Liver (tissue), 9 donors: ENCODE data around the gene C2orf92. TPM values are rescaled to one million over a fixed set of nuclear protein-coding genes. Genes with fewer than 3 reads are reported as not detected.

Experiments used
- DNase-seq: peaks from one replicate; pipeline ENCODE4 v3.0.0-alpha.2; 2017; ENCODE audit warnings: low spot score
- H3K27ac ChIP-seq, 2 donors: one replicate each; pipeline ENCODE4 v1.7.0; 2013; ENCODE audit warnings: inconsistent platforms in 2 of 2, low read length in 2 of 2, control low read depth in 1 of 2, low read depth in 1 of 2, mild to moderate bottlenecking in 1 of 2
- H3K27me3 ChIP-seq, 4 donors: one replicate each; pipeline versions ENCODE4 v1.6.1 to v1.7.0; 2013; ENCODE audit warnings: low read length in 3 of 4, inconsistent platforms in 1 of 4, mild to moderate bottlenecking in 1 of 4, moderate library complexity in 1 of 4; ENCODE audit not compliant: control insufficient read depth in 4 of 4, insufficient read depth in 4 of 4
- H3K36me3 ChIP-seq, 4 donors: one replicate each; pipeline versions ENCODE4 v1.6.1 to v1.7.0; 2013; ENCODE audit warnings: low read length in 3 of 4, mild to moderate bottlenecking in 3 of 4, low read depth in 1 of 4, moderate library complexity in 1 of 4; ENCODE audit not compliant: control insufficient read depth in 4 of 4, insufficient read depth in 3 of 4
- H3K4me1 ChIP-seq, 4 donors: one replicate each; pipeline versions ENCODE4 v1.6.1 to v1.7.0; 2013; ENCODE audit warnings: low read length in 3 of 4, mild to moderate bottlenecking in 3 of 4, moderate library complexity in 1 of 4; ENCODE audit not compliant: control insufficient read depth in 4 of 4, insufficient read depth in 4 of 4
- H3K4me3 ChIP-seq, 3 donors: one replicate each; pipeline versions ENCODE4 v1.6.1 to v1.7.0; 2013; ENCODE audit warnings: low read length in 3 of 3, control low read depth in 1 of 3, low read depth in 1 of 3, mild to moderate bottlenecking in 1 of 3
- H3K9ac ChIP-seq, 2 donors: one replicate each; pipeline ENCODE4 v1.7.0; 2013; ENCODE audit warnings: low read length in 2 of 2, mild to moderate bottlenecking in 2 of 2, moderate library complexity in 2 of 2, control low read depth in 1 of 2, low read depth in 1 of 2
- H3K9me3 ChIP-seq, 4 donors: one replicate each; pipeline versions ENCODE4 v1.6.1 to v1.7.0; 2013; ENCODE audit warnings: low read length in 3 of 4; ENCODE audit not compliant: control insufficient read depth in 4 of 4
- ATF3 ChIP-seq: IDR thresholded peaks from 2 replicates; pipeline ENCODE4 v1.6.1; 2016; ENCODE audit warnings: antibody characterized with exemption
- EGR1 ChIP-seq, 2 donors: IDR thresholded peaks; 2 replicates each; pipeline ENCODE4 v1.6.1; 2016 to 2018; ENCODE audit warnings: antibody characterized with exemption in 2 of 2, low read depth in 2 of 2
- FOXA1 ChIP-seq: IDR thresholded peaks from 2 replicates; pipeline ENCODE4 v1.6.1; 2016; ENCODE audit warnings: antibody characterized with exemption
- FOXA2 ChIP-seq: IDR thresholded peaks from 2 replicates; pipeline ENCODE4 v1.6.1; 2016; ENCODE audit warnings: antibody characterized with exemption
- GABPA ChIP-seq, 2 donors: IDR thresholded peaks in 1 of 2; conservative IDR thresholded peaks in 1 of 2; 2 replicates each; pipeline ENCODE4 v1.6.1; 2016; ENCODE audit warnings: antibody characterized with exemption in 2 of 2, mild to moderate bottlenecking in 1 of 2, moderate library complexity in 1 of 2
- HNF4A ChIP-seq, 2 donors: conservative IDR thresholded peaks; 2 replicates each; pipeline ENCODE4 v1.6.1; 2016; ENCODE audit warnings: antibody characterized with exemption in 2 of 2, mild to moderate bottlenecking in 2 of 2
- HNF4G ChIP-seq: IDR thresholded peaks from 2 replicates; pipeline ENCODE4 v1.6.1; 2016; ENCODE audit warnings: antibody characterized with exemption
- JUND ChIP-seq, 2 donors: IDR thresholded peaks; 2 replicates each; pipeline ENCODE4 v1.6.1; 2016; ENCODE audit warnings: antibody characterized with exemption in 2 of 2
- MAX ChIP-seq: IDR thresholded peaks from 2 replicates; pipeline ENCODE4 v1.6.1; 2016; ENCODE audit warnings: antibody characterized with exemption
- NR2F2 ChIP-seq: IDR thresholded peaks from 2 replicates; pipeline ENCODE4 v1.6.1; 2016; ENCODE audit warnings: antibody characterized with exemption
- RAD21 ChIP-seq, 2 donors: IDR thresholded peaks; 2 replicates each; pipeline ENCODE4 v1.6.1; 2016; ENCODE audit warnings: antibody characterized with exemption in 2 of 2, mild to moderate bottlenecking in 2 of 2
- REST ChIP-seq: IDR thresholded peaks from 2 replicates; pipeline ENCODE4 v1.6.1; 2016; ENCODE audit warnings: antibody characterized with exemption, mild to moderate bottlenecking
- RXRA ChIP-seq, 2 donors: IDR thresholded peaks; 2 replicates each; pipeline ENCODE4 v1.6.1; 2017 to 2018; ENCODE audit warnings: antibody characterized with exemption in 2 of 2, mild to moderate bottlenecking in 1 of 2
- SP1 ChIP-seq: IDR thresholded peaks from 2 replicates; pipeline ENCODE4 v1.6.1; 2018; ENCODE audit warnings: antibody characterized with exemption, mild to moderate bottlenecking
- TAF1 ChIP-seq: conservative IDR thresholded peaks from 2 replicates; pipeline ENCODE4 v1.6.1; 2016; ENCODE audit warnings: antibody characterized with exemption, mild to moderate bottlenecking
- YY1 ChIP-seq: IDR thresholded peaks from 2 replicates; pipeline ENCODE4 v1.6.1; 2016; ENCODE audit warnings: antibody characterized with exemption, mild to moderate bottlenecking
- ZBTB33 ChIP-seq: IDR thresholded peaks from 2 replicates; pipeline ENCODE4 v1.6.1; 2016; ENCODE audit warnings: antibody characterized with exemption
- WGBS: extraction: QIAGEN DNeasy Blood & Tissue Kit; methylation state at CpG from one replicate; pipeline ENCODE4 v1.1.7; 2013; 5-methylcytosine and 5-hydroxymethylcytosine counted together
- polyA plus RNA-seq, 2 donors: library from polyadenylated mRNA; stranded (reverse) in 1 of 2; unstranded in 1 of 2; fragments of 200-250 nt in 1 of 2; fragments of >200 nt in 1 of 2; fragmentation: Nextera tagmentation in 1 of 2; extraction: Ambion mirVana in 1 of 2; gene quantifications; one replicate each; pipeline versions ENCODE4 v1.2.1 to v1.2.3, GENCODE V29; 2013 to 2015
- total RNA-seq, 2 donors: library from RNA; depleted of rRNA; stranded (reverse); fragments of >200 nt; gene quantifications; one replicate each; pipeline ENCODE4 v1.2.3, GENCODE V29; 2014
- TF ChIP-seq, protein P1 (sequence below): fragments of 150-350 bp; IDR thresholded peaks from 2 replicates; pipeline ENCODE4 v1.5.1; 2017; ENCODE audit warnings: improper control_type of control experiment, low read depth, low read length; ENCODE audit not compliant: missing input control
- donor health status: healthy.
- donor health status: healthy.
- donor health status: healthy.
- donor health status: healthy.
- donor health status: healthy.

C2orf92 gene
- total and polyA plus RNA-seq, 4 donors = 0.96 to 8.0 (median 2.7) TPM

DNA sequence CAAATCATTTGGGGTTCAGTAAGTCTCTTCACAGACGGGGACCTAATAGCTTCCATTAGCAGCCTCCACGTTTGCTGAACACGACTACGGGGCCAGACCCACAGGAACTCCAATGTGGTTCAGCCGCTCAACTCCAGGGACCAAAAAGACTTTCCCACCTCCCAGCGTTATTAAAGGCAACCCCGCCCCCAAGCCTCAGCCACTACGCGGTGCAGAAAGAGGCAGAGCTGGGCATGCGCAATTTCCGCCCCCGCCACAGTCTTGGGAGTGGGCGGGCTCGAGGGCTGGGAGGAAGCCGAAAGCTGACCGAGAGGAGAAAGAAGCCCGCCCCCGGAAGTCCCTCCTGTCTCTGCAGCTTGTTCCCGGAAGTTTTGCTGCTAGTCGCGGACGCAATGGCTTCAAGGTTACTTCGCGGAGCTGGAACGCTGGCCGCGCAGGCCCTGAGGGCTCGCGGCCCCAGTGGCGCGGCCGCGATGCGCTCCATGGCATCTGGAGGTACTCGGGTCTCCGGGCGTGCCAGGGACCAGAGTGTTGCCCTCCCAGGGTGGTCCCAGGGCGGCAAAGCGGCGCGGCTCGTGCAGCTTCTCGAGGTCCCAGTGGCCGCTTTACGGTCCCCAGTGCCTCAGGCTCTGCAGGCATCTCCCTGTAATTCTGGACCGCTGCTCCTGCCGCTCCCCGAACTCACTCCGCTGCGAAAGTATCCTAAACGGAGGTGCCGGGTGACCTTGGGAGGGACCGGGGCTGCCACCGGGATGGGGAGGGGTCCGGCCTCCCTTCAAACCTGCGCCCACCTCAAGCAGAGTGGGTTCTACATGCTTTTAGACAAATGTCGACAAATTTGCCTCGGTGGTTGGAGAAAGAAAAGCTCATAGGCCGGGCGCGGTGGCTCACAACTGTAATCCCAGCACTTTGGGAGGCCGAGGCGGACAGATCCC is 23.6 kb upstream of the C2orf92 start, which contains the start of gene COX5B:
COX5B (plus strand) TSS at position 368 of the 935 bp plus-strand sequence; CDS start at position 393, 25 bp downstream.
- Histone ChIP-seq H3K36me3 (peaks cover 0 to 29% (median 20%) of the 10 kb centered on the region in 4 donors), H3K27ac (peak within 1 kb of the TSS; percentile 97 to 99), H3K9me3 (no peaks in the 10 kb centered on the region), H3K4me1 (peaks cover 3 to 16% (median 13%) of the 10 kb centered on the region in 4 donors), H3K9ac (peak within 1 kb of the TSS; percentile 91 to 96), H3K27me3 (no peaks in the 10 kb centered on the region), H3K4me3 (peak within 1 kb of the TSS; percentile 89 to 99 (median 96))
- DNase-seq = peak; percentile 97
- under 1% methylated on average over 63 of the region's 63 CpGs for WGBS
- TF ChIP-seq HNF4A (conservative IDR thresholded peaks at IDR 0.05) (peak in 1 of 2 donors; percentile 38), ZBTB33 (no peak), FOXA1 (peak; percentile 26), FOXA2 (no peak), JUND (IDR thresholded peaks at IDR 0.05) (peak; percentile 30 to 69), SP1 (peak; percentile 82), RXRA (IDR thresholded peaks at IDR 0.05) (peak; percentile 27 to 31), REST (peak; percentile 94), NR2F2 (peak; percentile 20), GABPA (IDR thresholded peaks at IDR 0.05 in 1 of 2, conservative IDR thresholded peaks at IDR 0.05 in 1 of 2) (peak; percentile 87 to 96), TAF1 (peak; percentile 98), EGR1 (IDR thresholded peaks at IDR 0.05; ENCODE audit: low read depth in 2 of 2) (peak; percentile 100), RAD21 (IDR thresholded peaks at IDR 0.05) (peak; percentile 45 to 52), YY1 (peak; percentile 90), ATF3 (peak; percentile 7), MAX (peak; percentile 42), HNF4G (no peak)
- TF ChIP-seq, protein P1, sequence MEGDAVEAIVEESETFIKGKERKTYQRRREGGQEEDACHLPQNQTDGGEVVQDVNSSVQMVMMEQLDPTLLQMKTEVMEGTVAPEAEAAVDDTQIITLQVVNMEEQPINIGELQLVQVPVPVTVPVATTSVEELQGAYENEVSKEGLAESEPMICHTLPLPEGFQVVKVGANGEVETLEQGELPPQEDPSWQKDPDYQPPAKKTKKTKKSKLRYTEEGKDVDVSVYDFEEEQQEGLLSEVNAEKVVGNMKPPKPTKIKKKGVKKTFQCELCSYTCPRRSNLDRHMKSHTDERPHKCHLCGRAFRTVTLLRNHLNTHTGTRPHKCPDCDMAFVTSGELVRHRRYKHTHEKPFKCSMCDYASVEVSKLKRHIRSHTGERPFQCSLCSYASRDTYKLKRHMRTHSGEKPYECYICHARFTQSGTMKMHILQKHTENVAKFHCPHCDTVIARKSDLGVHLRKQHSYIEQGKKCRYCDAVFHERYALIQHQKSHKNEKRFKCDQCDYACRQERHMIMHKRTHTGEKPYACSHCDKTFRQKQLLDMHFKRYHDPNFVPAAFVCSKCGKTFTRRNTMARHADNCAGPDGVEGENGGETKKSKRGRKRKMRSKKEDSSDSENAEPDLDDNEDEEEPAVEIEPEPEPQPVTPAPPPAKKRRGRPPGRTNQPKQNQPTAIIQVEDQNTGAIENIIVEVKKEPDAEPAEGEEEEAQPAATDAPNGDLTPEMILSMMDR = no peak
